ENCODE measurements around the gene AKNA. TPM values are rescaled to one million over a fixed set of nuclear protein-coding genes. Genes with fewer than 3 reads are reported as not detected.
A peak's percentile ranks its signal among the peaks of the same experiment; 100 is the strongest.

AKNA gene
- total and polyA plus RNA-seq, 12 donors: 4.8 to 37.3 (median 15.9) TPM

DNA sequence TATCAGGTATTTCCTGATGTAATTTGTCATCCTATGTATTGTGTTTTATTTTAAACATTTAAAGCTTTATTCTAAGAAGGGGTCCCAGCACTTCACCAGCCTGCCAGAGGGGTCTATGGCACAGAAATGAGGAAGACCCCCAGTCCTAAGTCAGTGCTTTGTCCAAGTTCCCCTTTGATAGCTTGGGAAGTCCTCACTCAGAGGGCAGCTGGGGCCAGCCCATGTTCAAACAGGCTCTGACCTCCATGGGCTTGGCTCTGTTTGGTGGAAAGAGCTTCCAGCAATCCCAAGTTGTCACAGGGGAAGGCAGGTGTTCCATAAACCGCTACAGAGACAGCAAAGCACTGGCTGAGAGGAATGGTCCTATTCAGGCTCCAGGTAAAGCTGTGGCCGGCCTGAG is 26.6 kb upstream of the AKNA start:
- Histone ChIP-seq H3K36me3 (replicated peaks in 1 of 2) (peaks cover 0 to 17% of the 10 kb centered on the region in 2 donors), H3K27ac (peak overlapping the region; percentile 7 to 76 (median 45)), H3K4me3 (no peak overlapping the region), H3K9me3 (replicated peaks in 1 of 3) (no peaks in the 10 kb centered on the region), H3K27me3 (no peaks in the 10 kb centered on the region), H3K4me1 (replicated peaks in 1 of 2) (peaks cover 6 to 24% of the 10 kb centered on the region in 2 donors)
- DNase-seq: no peak
- 50 to 63% (median 62%) methylated on average over 2 of the region's 2 CpGs; no CpG with 5 or more reads in 1 of the 4 donors for WGBS, 4 donors
- intact Hi-C loops (cut with DNase I): no loop called here
- TF ChIP-seq, protein P1, sequence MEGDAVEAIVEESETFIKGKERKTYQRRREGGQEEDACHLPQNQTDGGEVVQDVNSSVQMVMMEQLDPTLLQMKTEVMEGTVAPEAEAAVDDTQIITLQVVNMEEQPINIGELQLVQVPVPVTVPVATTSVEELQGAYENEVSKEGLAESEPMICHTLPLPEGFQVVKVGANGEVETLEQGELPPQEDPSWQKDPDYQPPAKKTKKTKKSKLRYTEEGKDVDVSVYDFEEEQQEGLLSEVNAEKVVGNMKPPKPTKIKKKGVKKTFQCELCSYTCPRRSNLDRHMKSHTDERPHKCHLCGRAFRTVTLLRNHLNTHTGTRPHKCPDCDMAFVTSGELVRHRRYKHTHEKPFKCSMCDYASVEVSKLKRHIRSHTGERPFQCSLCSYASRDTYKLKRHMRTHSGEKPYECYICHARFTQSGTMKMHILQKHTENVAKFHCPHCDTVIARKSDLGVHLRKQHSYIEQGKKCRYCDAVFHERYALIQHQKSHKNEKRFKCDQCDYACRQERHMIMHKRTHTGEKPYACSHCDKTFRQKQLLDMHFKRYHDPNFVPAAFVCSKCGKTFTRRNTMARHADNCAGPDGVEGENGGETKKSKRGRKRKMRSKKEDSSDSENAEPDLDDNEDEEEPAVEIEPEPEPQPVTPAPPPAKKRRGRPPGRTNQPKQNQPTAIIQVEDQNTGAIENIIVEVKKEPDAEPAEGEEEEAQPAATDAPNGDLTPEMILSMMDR (IDR thresholded peaks at IDR 0.05): no peak
- no peak for TF ChIP-seq POLR2A (IDR thresholded peaks at IDR 0.05)

DNA sequence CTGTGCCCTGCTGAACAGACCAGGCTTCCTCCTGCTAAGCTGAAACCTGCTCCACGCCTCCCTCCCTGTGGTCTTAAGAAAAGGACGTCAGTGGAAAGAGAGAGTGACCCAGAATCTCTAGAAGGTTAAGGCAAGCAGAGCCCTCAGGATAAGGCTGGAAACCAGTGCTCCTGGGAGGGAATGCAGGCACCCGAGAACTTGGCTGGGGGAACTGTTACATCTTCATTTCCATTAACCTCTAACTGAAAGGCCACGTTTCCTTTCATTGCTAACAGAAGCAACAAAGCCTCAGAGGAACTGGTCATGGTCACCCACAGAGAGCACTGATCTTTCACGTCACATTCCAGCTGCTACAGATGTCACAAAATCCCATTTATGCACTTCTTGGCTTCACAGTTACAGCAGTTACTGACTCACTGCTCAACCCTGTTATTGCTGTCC is 26.1 kb upstream of the AKNA start:
- peak overlapping the region in 3 of 5 donors; percentile 45 to 76 (median 71) for H3K27ac ChIP-seq
- peaks cover 0 to 13% of the 10 kb centered on the region in 2 donors for H3K36me3 ChIP-seq (replicated peaks in 1 of 2)
- intact Hi-C loops (cut with DNase I): no loop called here
- no peak for TF ChIP-seq POLR2A (IDR thresholded peaks at IDR 0.05)
- TF ChIP-seq, protein P1 (IDR thresholded peaks at IDR 0.05): no peak
- H3K9me3 ChIP-seq (replicated peaks in 1 of 3): no peaks in the 10 kb centered on the region
- peaks cover 6 to 24% of the 10 kb centered on the region in 2 donors for H3K4me1 ChIP-seq (replicated peaks in 1 of 2)
- H3K4me3 ChIP-seq: no peak overlapping the region
- no peaks in the 10 kb centered on the region for H3K27me3 ChIP-seq
- DNase-seq: peak in 3 of 7 donors; percentile 52 to 56 (median 54)
- 27 to 31% (median 30%) methylated on average over 5 of the region's 5 CpGs for WGBS, 4 donors

DNA sequence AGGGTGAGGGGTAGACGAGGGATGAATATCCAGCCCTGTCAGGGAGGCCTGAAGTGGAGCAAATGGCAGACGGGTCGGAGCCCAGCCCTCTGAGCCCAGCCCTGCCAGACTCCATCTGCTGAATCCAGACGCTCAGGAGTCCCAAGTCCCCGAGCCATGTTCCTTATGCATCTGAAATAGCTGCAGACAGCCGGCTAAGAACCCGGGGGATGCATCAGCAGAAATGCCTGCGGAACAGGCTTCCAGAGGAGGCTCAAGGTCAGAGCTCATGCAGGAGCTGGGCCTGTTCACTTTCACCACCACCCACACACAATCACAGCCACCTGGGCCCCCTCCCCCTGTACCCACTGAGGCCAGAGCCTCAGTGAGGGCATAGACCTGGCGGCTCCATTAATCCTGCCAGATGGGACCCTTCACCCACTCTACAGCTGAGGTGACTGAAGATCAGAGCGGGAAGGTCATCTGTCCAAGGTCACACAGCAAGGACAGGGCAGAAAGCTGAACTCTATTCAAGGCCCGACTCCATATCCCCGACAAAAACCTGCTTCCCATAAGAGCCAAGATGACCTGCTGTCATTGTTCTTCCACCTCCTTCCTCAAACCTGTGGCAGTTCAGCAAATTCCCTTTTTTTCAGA is 24.4 kb upstream of the AKNA start:
- Histone ChIP-seq H3K4me1 (replicated peaks in 1 of 2) (peaks cover 6 to 24% of the 10 kb centered on the region in 2 donors), H3K9me3 (replicated peaks in 1 of 3) (no peaks in the 10 kb centered on the region), H3K36me3 (replicated peaks in 1 of 2) (peaks cover 0 to 5% of the 10 kb centered on the region in 2 donors), H3K27me3 (no peaks in the 10 kb centered on the region), H3K27ac (peak overlapping the region in 2 of 5 donors; percentile 6 to 76), H3K4me3 (no peak overlapping the region)
- intact Hi-C loops (cut with DNase I): no loop called here
- DNase-seq: no peak
- TF ChIP-seq, protein P1 (IDR thresholded peaks at IDR 0.05): no peak
- TF ChIP-seq POLR2A (IDR thresholded peaks at IDR 0.05): no peak
- 55 to 75% (median 69%) methylated on average over 9 to 12 of the region's 12 CpGs for WGBS, 4 donors

DNA sequence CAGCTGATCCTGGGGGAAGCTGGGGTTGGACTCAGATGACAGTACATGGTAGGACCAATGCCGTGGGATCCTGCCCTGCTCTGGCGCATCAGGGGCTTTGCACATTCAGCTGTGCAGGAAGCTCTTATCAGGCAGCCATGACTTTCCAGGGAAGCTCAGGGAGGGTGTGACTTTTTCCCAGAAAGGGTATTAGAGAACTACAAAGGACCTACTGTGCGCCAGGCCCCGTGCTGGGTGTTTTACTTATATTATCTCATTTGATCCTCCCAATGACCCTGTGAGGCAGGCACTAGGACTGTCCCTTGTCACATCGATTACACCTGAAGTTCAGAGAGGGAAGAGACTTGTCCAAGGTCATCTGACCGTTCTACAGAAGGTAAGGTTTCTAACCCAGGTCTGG is 23.7 kb upstream of the AKNA start:
- peaks cover 0 to 12% of the 10 kb centered on the region in 2 donors for H3K36me3 ChIP-seq (replicated peaks in 1 of 2)
- WGBS, 4 donors: 65 to 84% (median 80%) methylated on average over 4 to 6 of the region's 6 CpGs
- no peak overlapping the region for H3K27ac ChIP-seq
- H3K9me3 ChIP-seq (replicated peaks in 1 of 3): no peaks in the 10 kb centered on the region
- DNase-seq: no peak
- no peaks in the 10 kb centered on the region for H3K27me3 ChIP-seq
- TF ChIP-seq POLR2A (IDR thresholded peaks at IDR 0.05): no peak
- TF ChIP-seq, protein P1 (IDR thresholded peaks at IDR 0.05): no peak
- H3K4me1 ChIP-seq (replicated peaks in 1 of 2): peaks cover 6 to 24% of the 10 kb centered on the region in 2 donors
- intact Hi-C loops (cut with DNase I): no loop called here
- no peak overlapping the region for H3K4me3 ChIP-seq
